HepG2 (cell line): ENCODE results near the gene PMS2. TPM values are rescaled to one million over a fixed set of nuclear protein-coding genes. Genes with fewer than 3 reads are reported as not detected.

Experiments used
- ATAC-seq: fragments of 200-7000 bp; cut with Tn5 transposase; 3 replicates; pipeline ENCODE4 v1.9.1; 2020; ENCODE audit warnings: mild to moderate bottlenecking, moderate library complexity
- BruUV-seq: library from RNA; stranded (reverse); fragments of 400-500 nt; replicated peaks from 2 replicates; lab custom pipeline; 2021; lab: Mats Ljungman, UMichigan
- CTCF ChIA-PET: fragments of 300-600 bp; formaldehyde crosslinking; extraction: SDS; loops from one replicate; lab custom pipeline; 2021; ENCODE audit warnings: low total read pairs, inconsistent platforms, low intra/inter-chr PET ratio; lab: Yijun Ruan, JAX
- POLR2A ChIA-PET: fragments of 350-600 bp; sonication (Branson Sonifier 250); formaldehyde crosslinking; loops from one replicate; lab custom pipeline; 2020; ENCODE audit warnings: antibody characterized with exemption, inconsistent platforms; lab: Yijun Ruan, JAX
- DNase-seq: peaks from one replicate; pipeline ENCODE4 v3.0.0-alpha.2; 2015; ENCODE audit warnings: low spot score
- FAIRE-seq: peaks from 3 replicates; lab custom pipeline; 2011; peaks lifted over from hg19 to GRCh38; lab: Jason Lieb, UNC
- H2AFZ ChIP-seq: one replicate; pipeline ENCODE4 v1.6.1; 2011; ENCODE audit warnings: low read length, inconsistent platforms
- H3K27ac ChIP-seq: fragments of 300-600 bp; 3 replicates; pipeline ENCODE4 v1.8.0; 2011; ENCODE audit warnings: mixed run types, mild to moderate bottlenecking, mixed read lengths, low read length, inconsistent platforms; ENCODE audit not compliant: insufficient read depth; ENCODE audit errors: extremely low read length
- H3K27me3 ChIP-seq, 2 experiments: fragments of 200-600 bp in 1 of 2; 2 replicates in 1 of 2; 3 replicates in 1 of 2; pipeline versions ENCODE4 v1.6.0 to v1.8.0; 2011; ENCODE audit warnings: low read length in 2 of 2, mild to moderate bottlenecking in 2 of 2, moderate library complexity in 2 of 2, inconsistent platforms in 1 of 2; ENCODE audit not compliant: insufficient read depth in 2 of 2, control insufficient read depth in 1 of 2
- H3K36me3 ChIP-seq, 2 experiments: fragments of 200-600 bp in 1 of 2; replicated peaks in 1 of 2; 2 replicates in 1 of 2; 3 replicates in 1 of 2; pipeline versions ENCODE4 v1.5.1 to v1.8.0; 2011; ENCODE audit warnings: low read length in 2 of 2, inconsistent platforms in 1 of 2; ENCODE audit not compliant: insufficient read depth in 2 of 2, control insufficient read depth in 1 of 2
- H3K4me1 ChIP-seq: 2 replicates; pipeline ENCODE4 v1.5.1; 2012; ENCODE audit warnings: low read length, inconsistent platforms; ENCODE audit not compliant: insufficient read depth
- H3K4me2 ChIP-seq: 2 replicates; pipeline ENCODE4 v1.6.0; 2011; ENCODE audit warnings: low read depth, low read length, inconsistent platforms
- H3K4me3 ChIP-seq, 3 experiments: fragments of 200-600 bp in 1 of 3; sonication (generic), shearing (Covaris generic) in 1 of 3; replicated peaks in 1 of 3; 2 replicates each; pipeline ENCODE4 v1.5.1; 2011 to 2016; ENCODE audit warnings: low read length in 3 of 3, inconsistent platforms in 2 of 3, low read depth in 2 of 3, mild to moderate bottlenecking in 2 of 3, control low read depth in 1 of 3, mixed read lengths in 1 of 3; ENCODE audit not compliant: insufficient read depth in 1 of 3
- H3K79me2 ChIP-seq: one replicate; pipeline ENCODE4 v1.6.1; 2011; ENCODE audit warnings: low read length, inconsistent platforms; ENCODE audit not compliant: insufficient read depth
- H3K9ac ChIP-seq: 2 replicates; pipeline ENCODE4 v1.6.0; 2011; ENCODE audit warnings: mild to moderate bottlenecking, low read depth, low read length, inconsistent platforms; ENCODE audit not compliant: insufficient read depth
- H3K9me3 ChIP-seq: 2 replicates; pipeline ENCODE4 v1.5.1; 2012; ENCODE audit warnings: mild to moderate bottlenecking, low read length
- H4K20me1 ChIP-seq: 2 replicates; pipeline ENCODE4 v1.6.0; 2011; ENCODE audit warnings: inconsistent platforms, mild to moderate bottlenecking, low read length, moderate library complexity; ENCODE audit not compliant: insufficient read depth
- FIP1L1 ChIP-seq: fragments of 200-400 bp; formaldehyde crosslinking; IDR thresholded peaks from 2 replicates; pipeline ENCODE4 v1.6.1; 2018; ENCODE audit warnings: low read depth, mild to moderate bottlenecking, low read length, moderate library complexity, borderline replicate concordance; ENCODE audit not compliant: insufficient read depth
- KDM4B ChIP-seq: sonication (generic); formaldehyde crosslinking; IDR thresholded peaks from 2 replicates; pipeline ENCODE4 v1.4.0; 2020; ENCODE audit warnings: missing genetic modification reagents
- LBX2 ChIP-seq: sonication (generic); formaldehyde crosslinking; IDR thresholded peaks from 2 replicates; pipeline ENCODE4 v1.5.0; 2020; ENCODE audit warnings: missing genetic modification reagents, mild to moderate bottlenecking, borderline replicate concordance
- MAFF ChIP-seq: IDR thresholded peaks from 2 replicates; pipeline ENCODE4 v1.6.1; 2011; ENCODE audit warnings: low read depth, low read length, improper control_type of control experiment
- MAFK ChIP-seq, 2 experiments: IDR thresholded peaks in 1 of 2; conservative IDR thresholded peaks in 1 of 2; 2 replicates each; pipeline ENCODE4 v1.6.1; 2011; ENCODE audit warnings: improper control_type of control experiment in 2 of 2, low read length in 2 of 2
- PHF21A ChIP-seq: sonication (generic); formaldehyde crosslinking; IDR thresholded peaks from 2 replicates; pipeline ENCODE4 v1.5.0; 2020; ENCODE audit warnings: mild to moderate bottlenecking, missing genetic modification reagents
- SIN3A ChIP-seq: IDR thresholded peaks from 2 replicates; pipeline ENCODE4 v1.6.1; 2011; ENCODE audit warnings: low read depth, mild to moderate bottlenecking, control low read depth, low read length, borderline replicate concordance
- SOX5 ChIP-seq: IDR thresholded peaks from 2 replicates; pipeline ENCODE4 v1.6.1; 2016; ENCODE audit warnings: borderline replicate concordance
- TBX3 ChIP-seq: fragments of 450-650 bp; IDR thresholded peaks from 2 replicates; pipeline ENCODE4 v1.6.1; 2017; ENCODE audit warnings: antibody characterized with exemption, mild to moderate bottlenecking, inconsistent platforms, borderline replicate concordance
- ZC3H4 ChIP-seq: sonication (generic); formaldehyde crosslinking; IDR thresholded peaks from 2 replicates; pipeline ENCODE4 v1.4.0; 2020; ENCODE audit warnings: missing genetic modification reagents, borderline replicate concordance
- ZFP90 ChIP-seq: sonication (generic); formaldehyde crosslinking; IDR thresholded peaks from 2 replicates; pipeline ENCODE4 v1.8.0; 2022; ENCODE audit warnings: missing genetic modification reagents, mild to moderate bottlenecking, inconsistent platforms, borderline replicate concordance
- ZMYM3 ChIP-seq: sonication (generic); formaldehyde crosslinking; IDR thresholded peaks from 2 replicates; pipeline ENCODE4 v1.5.1; 2020; ENCODE audit warnings: mild to moderate bottlenecking, missing genetic modification reagents
- ZNF101 ChIP-seq: sonication (generic); formaldehyde crosslinking; IDR thresholded peaks from 2 replicates; pipeline ENCODE4 v1.4.0; 2020; ENCODE audit warnings: mild to moderate bottlenecking, low read depth, missing genetic modification reagents, borderline replicate concordance
- ZNF75D ChIP-seq: sonication (generic); formaldehyde crosslinking; IDR thresholded peaks from 2 replicates; pipeline ENCODE4 v1.8.1; 2023; ENCODE audit warnings: missing genetic modification reagents, mild to moderate bottlenecking, borderline replicate concordance
- ZNF768 ChIP-seq: sonication (generic); formaldehyde crosslinking; IDR thresholded peaks from 2 replicates; pipeline ENCODE4 v1.4.0; 2020; ENCODE audit warnings: missing genetic modification reagents
- WGBS: methylation state at CpG from one replicate; pipeline ENCODE4 v1.1.6; 2017; ENCODE audit warnings: low lambda C conversion rate; 5-methylcytosine and 5-hydroxymethylcytosine counted together
- in situ Hi-C: cut with HindIII; loops from 2 replicates; pipeline ENCODE4 v1.10.0; 2017; ENCODE audit warnings: low pct_unique_long_range_greater_than_20kb; ENCODE audit not compliant: extremely low pct_ligation_motif_present
- intact Hi-C: fragments of 100-400 bp; cut with micrococcal nuclease; formaldehyde crosslinking; loops from one replicate; pipeline ENCODE4 v1.10.0; 2022; ENCODE audit not compliant: unreplicated experiment
- polyA plus RNA-seq, 8 experiments: library from polyadenylated mRNA; depleted of rRNA in 3 of 8; stranded (reverse) in 7 of 8; unstranded in 1 of 8; fragments of >200 nt; fragmentation: Illumina TruSeq in 4 of 8; extraction: Trizol in 4 of 8; gene quantifications; 2 replicates each; pipeline versions ENCODE4 v1.2.1 to v1.2.3, GENCODE V29; 2011 to 2016; ENCODE audit warnings: low read depth in 4 of 8, missing spikeins in 1 of 8, mixed read lengths in 1 of 8; ENCODE audit not compliant: insufficient read depth in 1 of 8
- total RNA-seq, 5 experiments: library from RNA; depleted of rRNA; stranded (reverse); fragments of >200 nt; fragmentation: Illumina TruSeq; extraction: Trizol; gene quantifications; 2 replicates each; pipeline ENCODE4 v1.2.3, GENCODE V29; 2016; ENCODE audit warnings: low read depth in 1 of 5
- TF ChIP-seq, protein P1 (sequence below): IDR thresholded peaks from 2 replicates; pipeline ENCODE4 v1.6.1; 2018; ENCODE audit warnings: missing genetic modification reagents
- TF ChIP-seq, protein P2 (sequence below): sonication (generic); formaldehyde crosslinking; conservative IDR thresholded peaks from 2 replicates; pipeline ENCODE4 v1.8.1; 2023; ENCODE audit warnings: missing genetic modification reagents

The PMS2 gene
- total and polyA plus RNA-seq, 2 of the 13 experiments (the other 11 are each of a cell fraction or from before 2014, with no cell fraction given), result 6.3 to 11.4 TPM

DNA sequence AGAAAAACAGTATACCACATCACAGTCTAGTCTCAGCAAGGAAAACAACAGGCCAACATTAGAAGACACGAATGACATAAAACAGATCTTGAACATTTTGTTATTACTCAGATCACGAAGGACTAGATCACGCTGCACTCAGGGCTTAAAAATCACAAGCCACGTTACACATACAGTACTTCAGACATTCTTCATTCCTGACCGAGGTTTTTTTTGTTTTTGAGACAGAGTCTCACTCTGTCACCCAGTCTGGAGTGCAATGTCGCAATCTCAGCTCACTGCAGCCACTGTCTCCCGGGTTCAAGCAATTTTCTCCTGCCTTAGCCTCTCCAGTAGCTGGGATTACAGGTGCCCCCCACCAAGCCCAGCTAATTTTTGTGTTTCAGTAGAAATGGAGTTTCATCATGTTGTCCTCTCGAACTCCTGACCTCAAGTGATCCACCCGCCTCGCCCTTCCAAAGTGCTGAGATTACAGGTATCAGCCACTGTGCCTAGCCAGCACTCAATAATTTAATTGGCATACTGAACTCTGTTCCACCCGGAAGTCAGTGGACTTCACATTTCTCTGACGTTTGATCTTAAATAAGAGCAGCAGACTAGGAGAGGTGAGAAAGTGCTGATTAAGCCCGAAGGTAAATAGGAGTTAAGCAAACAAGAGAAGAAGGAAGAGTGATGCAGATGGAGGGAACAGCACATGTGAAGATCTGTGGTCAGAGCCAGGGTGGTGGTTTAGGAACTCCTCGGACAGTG lies 3.7 kb upstream of the PMS2 start:
- intact Hi-C loops (no loop called here), in situ Hi-C loops (no loop called here)
- Histone ChIP-seq H4K20me1 (no peaks in the 10 kb centered on the region; the same call in 1 of the 2 replicates), H3K27ac (peak overlapping the region; percentile 22), H3K9ac (no peak overlapping the region), H3K4me1 (peaks cover 46% of the 10 kb centered on the region), H3K9me3 (no peaks in the 10 kb centered on the region), H3K4me2 (no peak overlapping the region), H3K36me3 (peaks cover 17 to 29% of the 10 kb centered on the region in 2 experiments), H3K79me2 (peaks cover 33% of the 10 kb centered on the region), H3K27me3 (no peaks in the 10 kb centered on the region; a peak in 1 of 5 replicates), H2AFZ (no peak overlapping the region), H3K4me3 (no peak overlapping the region)
- CTCF ChIA-PET, result no interaction called here
- ATAC-seq (no peak), FAIRE-seq (no peak), DNase-seq (no peak)
- no TSS peak for BruUV-seq
- POLR2A ChIA-PET, result interaction anchor here (1.0 to 1.5 kb wide), 3 partner anchors 8 to 91 kb away, joined by 3 to 4 read pairs (median 4); no protein-coding TSS in a partner anchor
- WGBS, result 75% methylated on average over 14 of the region's 14 CpGs
- no peak for TF ChIP-seq FIP1L1
- no peak for TF ChIP-seq KDM4B (CRISPR knock-in tag)
- TF ChIP-seq ZNF75D (CRISPR knock-in tag), result no peak
- no peak for TF ChIP-seq ZMYM3 (CRISPR knock-in tag)
- no peak for TF ChIP-seq SOX5 (CRISPR knock-in tag)
- TF ChIP-seq, protein P1, sequence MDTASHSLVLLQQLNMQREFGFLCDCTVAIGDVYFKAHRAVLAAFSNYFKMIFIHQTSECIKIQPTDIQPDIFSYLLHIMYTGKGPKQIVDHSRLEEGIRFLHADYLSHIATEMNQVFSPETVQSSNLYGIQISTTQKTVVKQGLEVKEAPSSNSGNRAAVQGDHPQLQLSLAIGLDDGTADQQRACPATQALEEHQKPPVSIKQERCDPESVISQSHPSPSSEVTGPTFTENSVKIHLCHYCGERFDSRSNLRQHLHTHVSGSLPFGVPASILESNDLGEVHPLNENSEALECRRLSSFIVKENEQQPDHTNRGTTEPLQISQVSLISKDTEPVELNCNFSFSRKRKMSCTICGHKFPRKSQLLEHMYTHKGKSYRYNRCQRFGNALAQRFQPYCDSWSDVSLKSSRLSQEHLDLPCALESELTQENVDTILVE (CRISPR knock-in tag), result no peak
- no peak for TF ChIP-seq ZFP90 (CRISPR knock-in tag)
- no peak for TF ChIP-seq ZNF768 (CRISPR knock-in tag)
- no peak for TF ChIP-seq LBX2 (CRISPR knock-in tag)
- TF ChIP-seq MAFK (conservative IDR thresholded peaks at IDR 0.05 in 1 of 2, IDR thresholded peaks at IDR 0.05 in 1 of 2; ENCODE audit: low read length in 2 of 2), result peak; percentile 79 to 84
- no peak for TF ChIP-seq ZNF101 (CRISPR knock-in tag)
- TF ChIP-seq MAFF, result peak; percentile 71
- no peak for TF ChIP-seq SIN3A
- TF ChIP-seq TBX3, result peak; percentile 75; the same call in 1 of the 2 replicates
- no peak for TF ChIP-seq ZC3H4 (CRISPR knock-in tag)
- TF ChIP-seq, protein P2, sequence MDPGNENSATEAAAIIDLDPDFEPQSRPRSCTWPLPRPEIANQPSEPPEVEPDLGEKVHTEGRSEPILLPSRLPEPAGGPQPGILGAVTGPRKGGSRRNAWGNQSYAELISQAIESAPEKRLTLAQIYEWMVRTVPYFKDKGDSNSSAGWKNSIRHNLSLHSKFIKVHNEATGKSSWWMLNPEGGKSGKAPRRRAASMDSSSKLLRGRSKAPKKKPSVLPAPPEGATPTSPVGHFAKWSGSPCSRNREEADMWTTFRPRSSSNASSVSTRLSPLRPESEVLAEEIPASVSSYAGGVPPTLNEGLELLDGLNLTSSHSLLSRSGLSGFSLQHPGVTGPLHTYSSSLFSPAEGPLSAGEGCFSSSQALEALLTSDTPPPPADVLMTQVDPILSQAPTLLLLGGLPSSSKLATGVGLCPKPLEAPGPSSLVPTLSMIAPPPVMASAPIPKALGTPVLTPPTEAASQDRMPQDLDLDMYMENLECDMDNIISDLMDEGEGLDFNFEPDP (CRISPR knock-in tag), result no peak
- TF ChIP-seq PHF21A (CRISPR knock-in tag), result no peak
